T-helper 9 cell (primary cell): ENCODE results near the gene DISP3.

Source experiments
- DNase-seq: peaks from one replicate; pipeline ENCODE4 v3.0.0-alpha.2; 2020

The DISP3 gene

DNA sequence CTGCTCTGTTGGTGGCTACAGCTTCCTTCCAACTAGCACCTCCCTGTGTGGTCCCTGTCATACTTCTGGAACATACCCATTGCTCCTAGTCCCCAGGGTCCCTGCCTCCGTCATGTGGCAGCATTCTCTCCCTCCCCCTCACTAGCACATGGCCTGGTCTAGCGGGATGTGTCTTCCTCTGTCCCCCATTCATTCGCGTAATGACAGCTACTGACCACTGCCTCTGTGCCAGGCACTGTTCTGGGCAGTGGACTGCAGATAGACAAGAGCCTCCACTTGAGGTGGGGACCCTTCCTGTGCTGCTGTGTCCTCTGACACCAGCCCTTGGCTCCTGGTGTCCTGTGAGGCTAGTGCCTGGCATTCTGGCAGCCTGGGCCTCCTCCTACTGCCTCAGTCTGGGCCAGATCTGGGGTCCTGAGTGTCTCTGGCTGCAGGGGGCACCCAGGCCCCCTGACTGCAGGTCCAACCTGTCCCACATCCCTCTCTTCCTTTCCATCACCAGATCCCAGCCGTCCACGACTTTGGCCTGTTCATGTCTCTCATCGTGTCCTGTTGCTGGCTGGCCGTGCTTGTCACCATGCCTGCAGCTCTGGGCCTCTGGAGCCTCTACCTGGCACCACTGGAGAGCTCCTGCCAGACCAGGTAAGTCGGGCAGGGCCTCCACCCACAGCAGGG is 38.1 kb downstream of the DISP3 start:
- DNase-seq, result no peak

DNA sequence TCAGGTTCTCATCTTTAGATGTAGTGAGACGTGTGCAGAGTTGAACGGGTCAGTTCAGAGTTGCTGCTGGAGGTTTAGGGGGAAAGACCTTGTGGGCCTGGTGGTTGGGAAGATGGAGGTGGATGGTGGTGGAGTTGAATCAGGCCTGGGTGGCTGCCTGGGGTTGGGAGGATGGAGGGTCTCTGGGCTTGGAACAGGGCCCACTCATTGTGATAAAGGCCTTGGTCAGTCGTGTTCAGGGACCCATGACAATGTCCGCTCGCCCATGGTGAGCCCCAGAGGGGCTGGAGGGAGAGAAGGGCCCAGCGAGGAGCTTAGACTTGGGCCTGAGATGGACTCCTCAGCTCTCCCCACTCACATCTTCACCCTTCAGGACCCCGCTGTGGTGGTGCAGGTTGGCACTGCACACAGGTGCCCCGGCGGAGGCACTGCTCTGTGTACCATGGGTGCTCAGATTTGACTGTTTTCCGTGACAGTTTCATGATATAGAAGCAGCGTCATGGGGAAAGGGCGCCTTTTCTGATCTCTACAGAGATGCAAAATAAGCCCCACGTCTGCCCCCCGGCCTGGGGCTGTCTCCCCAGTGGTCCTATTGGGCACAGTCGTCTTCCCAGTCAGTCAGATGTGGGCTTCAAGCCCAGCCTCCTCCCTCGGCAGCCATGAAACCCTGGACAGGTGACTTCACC is 39.2 kb downstream of the DISP3 start:
- no peak for DNase-seq

DNA sequence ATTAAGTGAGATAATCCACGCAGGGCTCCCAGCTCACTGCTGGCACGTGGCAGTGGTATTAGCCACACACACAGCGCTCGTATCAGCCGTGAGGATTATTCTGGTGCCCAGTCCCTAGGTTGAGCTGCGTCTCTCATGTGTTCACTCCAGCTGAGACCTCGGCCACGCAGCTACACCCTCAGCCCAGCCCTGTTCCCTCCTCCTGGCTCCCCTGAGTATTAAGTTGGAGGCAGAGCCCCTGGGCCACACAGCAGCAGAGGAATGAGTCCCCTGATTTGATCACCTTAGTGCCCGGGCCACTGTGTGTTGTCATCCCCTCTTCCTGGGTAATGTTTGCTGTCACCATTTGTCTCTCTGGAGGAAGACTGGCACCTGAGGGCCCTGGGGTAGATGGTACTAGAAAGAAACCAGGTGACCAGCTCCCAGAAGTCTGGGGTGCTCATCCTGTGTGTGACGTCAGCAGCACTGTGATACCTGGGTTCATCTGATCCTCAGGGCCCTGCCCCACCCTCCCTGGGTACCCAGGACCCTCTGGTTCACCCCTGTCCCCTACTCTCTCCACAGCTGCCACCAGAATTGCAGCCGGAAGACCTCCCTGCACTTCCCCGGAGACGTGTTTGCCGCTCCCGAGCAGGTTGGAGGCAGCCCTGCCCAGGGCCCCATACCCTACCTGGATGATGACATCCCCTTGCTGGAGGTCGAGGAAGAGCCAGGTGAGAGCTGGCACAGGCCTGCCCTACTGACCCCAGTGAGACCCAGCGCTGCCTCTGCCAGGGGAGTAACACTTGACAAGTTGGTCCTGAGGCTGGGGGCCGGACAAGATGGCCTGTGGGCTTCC is 40.1 kb downstream of the DISP3 start:
- no peak for DNase-seq

DNA sequence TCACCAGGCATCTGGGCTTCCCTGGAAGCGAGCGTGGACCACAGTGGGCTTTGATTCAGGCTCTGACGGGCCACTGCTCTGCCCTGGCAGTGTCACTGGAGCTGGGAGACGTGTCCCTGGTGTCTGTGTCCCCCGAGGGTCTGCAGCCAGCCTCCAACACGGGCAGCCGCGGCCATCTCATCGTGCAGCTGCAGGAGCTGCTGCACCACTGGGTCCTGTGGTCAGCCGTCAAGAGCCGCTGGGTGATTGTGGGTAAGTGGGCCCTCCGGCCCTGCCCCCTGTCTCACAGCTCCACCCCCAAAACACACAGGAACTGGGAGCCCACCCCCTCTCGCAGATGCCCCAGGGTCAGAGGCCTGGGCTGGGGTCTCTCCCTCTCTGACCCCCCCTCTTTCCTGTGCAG is 40.7 kb downstream of the DISP3 start:
- no peak for DNase-seq

DNA sequence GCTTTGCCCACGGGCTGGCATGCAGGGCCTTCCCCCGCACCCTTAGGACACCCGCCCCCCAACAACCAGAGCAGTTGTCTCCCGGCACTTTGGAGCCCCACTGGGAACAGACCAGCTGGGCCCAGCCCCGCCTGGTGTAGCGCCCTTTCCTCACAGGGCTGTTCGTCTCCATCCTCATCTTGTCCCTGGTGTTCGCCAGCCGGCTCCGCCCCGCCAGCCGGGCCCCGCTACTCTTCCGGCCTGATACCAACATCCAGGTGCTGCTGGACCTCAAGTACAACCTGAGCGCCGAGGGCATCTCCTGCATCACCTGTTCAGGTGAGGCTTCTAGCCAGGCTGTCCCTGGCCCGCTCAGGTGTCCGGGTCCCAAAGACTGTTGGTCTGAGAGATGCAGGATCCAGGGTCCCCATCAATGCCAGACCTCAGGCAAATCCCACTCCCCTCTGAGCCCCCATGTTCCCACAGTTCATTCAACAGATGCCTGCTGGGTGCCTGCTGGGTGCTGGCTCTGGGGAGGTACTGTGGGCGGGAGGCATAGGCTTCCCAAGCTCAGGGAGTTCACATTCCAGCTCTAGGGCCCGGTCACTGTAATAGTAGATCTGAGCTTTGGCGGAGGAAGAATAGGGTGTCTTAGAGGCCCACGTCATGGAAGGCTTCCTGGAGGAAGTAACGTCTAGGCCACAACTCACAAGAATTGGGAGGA is 41.7 kb downstream of the DISP3 start:
- DNase-seq, result no peak

DNA sequence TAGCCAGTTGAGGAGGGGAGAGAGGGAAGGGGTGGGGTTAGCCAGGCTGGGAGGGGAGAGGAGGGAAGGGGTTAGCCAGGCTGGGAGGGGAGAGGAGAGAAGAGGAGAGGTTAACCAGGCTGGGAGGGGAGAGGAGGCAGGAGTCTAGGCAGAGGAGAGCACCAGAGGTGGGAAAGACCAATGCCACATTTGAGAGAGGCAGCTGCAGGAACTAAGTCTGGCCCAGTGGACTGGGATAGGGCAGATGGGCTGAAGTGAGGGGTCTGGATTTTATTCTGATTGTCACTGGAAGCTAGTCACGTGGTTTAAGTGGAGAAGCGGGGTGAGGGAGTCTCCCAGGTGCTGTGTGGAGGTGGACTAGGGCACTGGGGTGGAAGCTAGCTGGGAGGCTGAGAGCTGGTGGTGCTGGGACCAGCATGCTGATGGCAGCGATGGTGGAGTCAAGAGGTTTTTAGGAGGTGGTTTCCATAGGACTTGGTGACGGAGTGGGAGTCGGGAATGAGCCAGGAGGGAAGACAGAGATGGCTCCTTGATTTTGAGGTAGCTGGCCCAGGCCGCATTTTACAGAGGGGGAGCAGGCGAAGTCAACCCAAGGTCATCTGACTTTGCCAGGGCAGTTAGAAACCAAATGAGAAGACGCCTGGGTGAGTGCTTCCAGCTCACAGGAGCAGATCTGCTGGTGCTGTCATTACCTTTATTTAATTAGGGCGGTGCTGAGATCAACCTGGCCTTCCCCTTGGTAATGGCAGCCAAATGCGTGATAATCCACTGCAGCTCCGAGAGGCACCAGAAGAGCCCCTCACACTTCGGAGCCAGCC is 42.8 kb downstream of the DISP3 start:
- DNase-seq, result no peak

DNA sequence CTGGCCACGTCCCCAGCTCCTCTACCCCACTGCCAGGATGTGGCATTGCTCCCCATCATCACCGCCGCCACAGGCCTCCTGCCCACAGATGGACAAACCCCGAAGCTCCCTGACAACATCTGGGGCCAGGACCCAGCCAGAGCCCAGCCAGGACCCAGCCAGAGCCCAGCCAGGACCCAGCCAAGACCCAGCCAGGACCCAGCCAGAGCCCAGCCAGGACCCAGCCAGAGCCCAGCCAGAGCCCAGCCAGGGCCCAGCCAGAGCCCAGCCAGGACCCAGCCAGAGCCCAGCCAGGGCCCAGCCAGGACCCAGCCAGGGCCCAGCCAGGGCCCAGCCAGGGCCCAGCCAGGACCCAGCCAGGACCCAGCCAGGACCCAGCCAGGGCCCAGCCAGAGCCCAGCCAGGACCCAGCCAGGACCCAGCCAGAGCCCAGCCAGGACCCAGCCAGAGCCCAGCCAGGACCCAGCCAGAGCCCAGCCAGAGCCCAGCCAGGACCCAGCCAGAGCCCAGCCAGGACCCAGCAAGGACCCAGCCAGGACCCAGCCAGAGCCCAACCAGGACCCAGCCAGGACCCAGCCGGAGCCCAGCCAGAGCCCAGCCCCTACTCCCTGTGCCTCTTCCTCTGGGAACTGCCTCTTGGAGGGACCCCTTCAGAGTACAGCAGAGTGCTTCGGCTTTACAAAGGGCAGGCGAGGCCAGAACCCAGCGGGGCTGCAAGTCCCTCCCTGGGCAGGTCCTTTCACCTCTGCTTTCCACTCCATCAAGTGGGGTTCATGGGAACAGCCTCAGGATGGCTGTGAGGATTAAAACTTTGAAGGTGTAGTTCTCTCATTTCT is 43.7 kb downstream of the DISP3 start:
- DNase-seq, result no peak

DNA sequence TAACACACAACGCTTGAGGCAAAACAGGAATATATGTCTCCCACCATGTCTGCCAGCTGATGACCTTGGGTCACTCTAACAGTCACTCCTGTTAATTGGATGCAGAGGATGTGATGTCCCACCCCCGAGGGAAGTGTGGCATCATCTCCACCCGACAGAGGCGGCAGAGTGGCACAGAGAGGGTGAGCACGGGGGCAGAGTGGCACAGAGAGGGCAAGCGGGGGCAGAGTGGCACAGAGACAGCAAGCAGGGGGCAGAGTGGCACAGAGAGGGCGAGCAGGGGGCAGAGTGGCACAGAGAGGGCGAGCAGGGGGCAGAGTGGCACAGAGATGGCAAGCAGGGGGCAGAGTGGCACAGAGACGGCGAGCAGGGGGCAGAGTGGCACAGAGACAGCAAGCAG is 44.3 kb downstream of the DISP3 start:
- no peak for DNase-seq

DNA sequence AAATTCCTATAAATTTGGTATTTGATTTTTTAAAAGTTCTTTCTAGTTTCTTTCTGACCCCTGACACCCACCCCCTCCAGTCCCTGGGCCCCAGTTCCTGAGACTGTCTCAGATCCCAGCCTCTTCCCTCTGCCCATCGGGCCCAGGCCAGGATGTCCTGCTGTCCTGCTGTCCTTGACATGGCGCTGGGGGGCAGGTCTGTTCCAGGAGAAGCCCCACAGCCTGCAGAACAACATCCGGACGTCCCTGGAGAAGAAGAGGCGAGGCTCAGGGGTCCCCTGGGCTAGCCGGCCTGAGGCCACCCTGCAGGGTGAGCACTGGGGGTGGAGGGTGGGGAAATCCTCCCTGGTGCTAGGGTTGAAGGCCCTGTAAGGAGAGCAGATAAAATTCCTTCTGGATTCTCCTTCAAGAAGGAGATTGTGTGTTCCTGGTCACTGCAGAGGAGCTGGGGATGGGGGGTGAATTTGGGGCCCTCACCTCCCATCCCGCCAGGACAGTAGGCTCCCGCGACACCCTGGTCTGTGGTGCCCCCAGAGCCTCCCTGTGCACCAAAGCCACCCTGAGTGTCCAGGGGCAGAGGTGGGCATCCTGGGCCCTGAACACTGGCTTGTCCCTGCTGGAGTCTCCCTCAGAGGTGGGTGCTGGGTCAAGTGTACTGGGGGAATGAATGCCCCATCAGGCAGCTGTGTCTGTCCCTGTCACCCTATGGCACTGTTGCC is 45.0 kb downstream of the DISP3 start:
- DNase-seq, result no peak

DNA sequence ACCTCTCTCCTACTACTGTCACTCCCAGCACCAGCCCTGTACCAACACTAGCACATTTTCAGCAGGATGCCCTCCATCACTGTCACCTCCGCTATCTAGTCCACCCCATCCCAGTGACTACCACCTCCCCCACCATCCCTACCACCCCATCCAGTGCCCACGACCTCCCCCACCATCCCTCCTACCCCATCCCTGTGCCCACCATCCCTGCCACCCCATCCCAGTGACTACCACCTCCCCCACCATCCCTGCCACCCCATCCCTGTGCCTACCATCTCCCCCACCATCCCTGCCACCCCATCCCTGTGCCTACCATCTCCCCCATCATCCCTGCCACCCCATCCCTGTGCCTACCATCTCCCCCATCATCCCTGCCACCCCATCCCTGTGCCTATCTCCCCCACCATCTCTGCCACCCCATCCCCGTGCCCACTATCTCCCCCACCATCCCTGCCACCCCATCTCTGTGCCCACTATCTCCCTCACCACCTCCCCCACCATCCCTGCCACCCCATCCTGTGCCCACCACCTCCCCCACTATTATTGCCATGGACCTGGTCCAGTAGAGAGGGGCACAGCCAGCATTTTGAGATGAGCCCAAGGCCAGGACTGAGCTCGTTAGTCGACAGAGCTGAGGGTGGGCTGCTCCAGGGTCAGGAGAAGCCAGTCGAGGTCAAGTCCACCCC is 45.7 kb downstream of the DISP3 start:
- no peak for DNase-seq

DNA sequence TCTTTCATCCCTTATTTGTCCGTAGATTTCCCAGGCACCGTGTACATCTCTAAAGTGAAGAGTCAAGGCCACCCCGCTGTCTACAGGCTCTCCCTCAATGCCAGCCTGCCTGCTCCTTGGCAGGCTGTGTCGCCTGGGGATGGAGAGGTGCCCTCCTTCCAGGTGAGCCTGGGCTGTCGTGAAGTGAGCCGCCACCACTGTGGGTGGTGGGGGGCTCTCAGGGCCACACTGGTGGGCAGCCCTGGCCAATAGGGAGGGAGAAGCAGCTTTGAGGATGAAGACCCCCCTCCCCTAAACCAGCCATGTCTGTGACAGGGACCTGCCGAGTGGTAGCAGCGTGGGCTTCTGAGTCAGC is 46.2 kb downstream of the DISP3 start:
- no peak for DNase-seq

DNA sequence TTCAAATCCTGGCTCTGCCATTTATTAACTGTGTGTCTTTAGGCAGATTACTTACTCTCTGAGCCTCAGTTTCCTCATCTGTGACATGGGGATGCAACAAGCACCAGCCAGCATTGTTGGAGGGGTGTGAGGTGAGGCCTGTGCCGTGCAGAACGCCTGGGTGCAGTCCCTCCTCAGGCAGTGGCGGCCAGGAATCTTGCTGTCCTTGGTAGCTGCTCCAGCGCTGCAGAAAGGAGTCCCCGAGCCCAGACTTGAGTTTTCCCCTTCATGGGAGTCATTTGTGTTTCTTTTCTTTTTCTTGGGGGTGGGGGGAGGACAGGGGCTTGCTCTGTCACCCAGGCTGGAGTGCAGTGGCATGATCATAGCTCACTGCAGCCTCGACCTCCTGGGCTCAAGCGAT is 46.6 kb downstream of the DISP3 start:
- no peak for DNase-seq

DNA sequence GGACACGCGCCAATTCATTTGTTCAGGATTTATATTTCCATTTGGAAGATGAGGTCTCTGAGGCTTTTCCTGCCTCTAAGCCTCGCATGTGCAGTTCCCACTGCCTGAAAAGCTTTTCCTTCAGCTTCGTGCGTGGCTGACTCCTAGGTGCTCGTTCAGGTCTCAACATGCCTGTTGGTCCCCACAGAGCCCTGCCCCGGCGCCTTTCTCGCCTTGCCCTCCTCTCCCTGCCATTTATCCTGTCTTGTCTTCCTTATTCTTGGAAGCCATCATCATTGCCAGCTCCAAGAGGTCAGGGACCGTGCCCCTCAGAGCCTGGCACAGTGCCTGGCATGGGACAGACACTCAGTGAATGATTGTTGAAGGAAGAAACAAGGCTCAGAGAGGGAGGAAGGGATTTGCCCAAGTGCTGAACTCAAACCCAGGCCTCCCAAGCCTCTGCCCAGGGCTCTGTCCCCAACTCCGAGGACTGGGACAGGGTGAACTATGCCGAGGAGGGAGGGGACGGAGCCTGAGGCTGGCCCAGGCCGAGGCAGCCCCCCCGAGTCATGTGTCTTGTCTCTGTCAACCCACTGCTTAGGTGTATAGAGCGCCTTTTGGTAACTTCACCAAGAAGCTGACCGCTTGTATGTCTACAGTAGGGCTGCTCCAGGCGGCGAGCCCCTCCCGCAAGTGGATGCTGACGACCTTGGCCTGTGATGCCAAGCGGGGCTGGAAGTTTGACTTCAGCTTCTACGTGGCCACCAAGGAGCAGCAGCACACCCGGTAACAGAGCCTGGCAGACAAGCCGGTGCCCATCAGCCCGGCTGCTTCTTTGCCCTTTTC is 47.3 kb downstream of the DISP3 start:
- no peak for DNase-seq

DNA sequence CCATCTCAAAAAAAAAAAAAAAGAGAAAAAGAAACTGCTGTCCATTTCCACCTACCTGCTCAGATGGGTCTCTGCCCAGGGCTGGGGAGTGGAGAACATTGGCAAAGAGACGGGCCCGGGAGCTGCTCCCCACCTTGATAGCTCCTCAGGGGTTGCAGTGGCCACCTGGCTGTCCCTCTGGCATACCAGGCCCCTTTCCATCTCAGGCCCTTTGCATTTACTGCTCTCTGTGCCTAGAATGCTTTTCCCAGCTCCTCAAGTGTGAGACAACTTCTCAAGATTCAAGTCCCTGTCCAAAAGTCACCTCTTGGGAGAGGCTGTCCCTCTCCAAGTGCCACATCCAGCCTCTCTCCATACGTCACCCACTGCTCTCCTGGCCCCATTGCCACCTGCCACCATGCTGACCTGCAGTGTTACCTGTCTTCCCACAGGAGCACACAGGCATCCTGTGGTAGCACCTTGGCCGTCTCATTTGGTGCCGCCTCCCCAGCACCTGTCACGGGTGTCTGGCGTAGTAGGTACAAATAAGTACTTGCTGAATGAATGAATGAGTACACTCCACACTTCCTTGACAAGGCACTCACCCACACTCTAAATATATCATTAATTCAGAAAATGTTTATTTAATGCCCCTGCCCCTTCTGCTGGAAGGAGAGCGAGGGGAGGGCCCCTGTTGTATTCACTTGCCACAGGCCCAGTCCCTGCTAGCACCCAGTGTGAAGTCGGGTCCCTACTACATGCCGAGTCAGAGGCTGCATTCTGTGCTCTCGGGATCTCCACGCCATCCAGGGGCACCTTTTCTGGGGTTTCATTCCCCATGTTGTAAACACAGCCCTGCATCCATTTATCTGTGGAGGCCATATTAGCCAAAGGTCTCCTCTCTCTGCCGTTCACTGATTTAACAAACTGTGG is 48.8 kb downstream of the DISP3 start:
- DNase-seq, result no peak

DNA sequence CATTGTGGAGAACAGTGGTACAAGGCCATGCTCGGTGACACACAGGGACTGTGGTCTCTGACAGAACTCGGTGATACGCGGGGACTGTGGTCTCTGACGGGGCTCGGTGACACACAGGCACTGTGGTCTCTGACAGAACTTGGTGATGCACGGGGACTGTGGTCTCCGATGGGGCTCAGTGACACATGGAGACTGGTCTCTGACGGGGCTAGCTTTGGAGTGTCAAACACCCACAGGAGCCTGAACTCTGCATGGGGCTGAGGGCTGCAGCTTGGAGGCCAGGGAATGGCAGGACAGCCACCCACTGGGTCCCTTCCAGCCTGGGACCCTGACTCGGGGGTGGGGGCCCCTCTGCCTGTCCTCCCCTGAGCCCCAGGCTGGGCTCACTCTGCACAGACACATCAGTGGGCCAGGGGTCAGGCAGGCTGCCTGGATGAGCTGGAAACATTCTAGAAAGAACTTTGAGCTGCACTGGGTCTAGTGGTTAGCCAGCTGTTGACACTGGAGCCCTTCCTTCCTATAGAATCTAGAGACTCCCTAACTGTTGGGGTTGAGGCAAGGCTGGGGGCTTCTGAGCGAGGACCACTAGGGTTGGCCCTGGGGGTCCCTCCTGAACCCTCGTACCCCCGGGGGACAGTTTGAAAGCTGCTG is 49.8 kb downstream of the DISP3 start:
- DNase-seq, result no peak

DNA sequence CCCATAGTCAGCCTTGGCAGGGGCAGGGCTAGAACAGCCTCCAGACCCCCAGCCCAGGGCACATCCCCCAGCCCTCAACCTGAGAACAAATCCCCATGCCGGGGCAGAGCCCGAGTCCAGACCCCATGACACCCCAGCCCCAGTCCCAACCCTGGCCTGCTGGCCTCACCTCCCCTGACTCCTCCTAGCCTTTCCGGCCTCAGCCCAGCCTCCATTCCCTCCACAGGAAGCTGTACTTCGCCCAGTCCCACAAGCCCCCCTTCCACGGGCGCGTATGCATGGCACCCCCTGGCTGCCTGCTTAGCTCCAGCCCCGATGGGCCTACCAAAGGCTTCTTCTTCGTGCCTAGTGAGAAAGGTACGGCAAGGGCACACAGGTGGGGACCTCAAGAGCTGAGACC is 50.4 kb downstream of the DISP3 start:
- no peak for DNase-seq
